ENCODE measurements around the gene GRIK2. TPM values are rescaled to one million over a fixed set of nuclear protein-coding genes. Genes with fewer than 3 reads are reported as not detected.

Gene GRIK2
- total RNA-seq, 2 donors from 2014 or later: 1.00 to 4.5 TPM

- H3K4me1 ChIP-seq (ENCODE audit: control insufficient read depth, insufficient read depth, low read length): no peaks in the 10 kb centered on the region
- Mint-ChIP-seq H3K9me3 (peaks cover 6% of the 10 kb centered on the region), H3K27ac (no peak overlapping the region), H3K36me3 (ENCODE audit: low read depth) (peaks cover 2% of the 10 kb centered on the region), H3K4me1 (peaks cover 4% of the 10 kb centered on the region), H3K27me3 (ENCODE audit: insufficient read depth) (no peaks in the 10 kb centered on the region), H3K4me3 (no peak overlapping the region)
- no peak for DNase-seq
- WGBS, 2 experiments (ENCODE audit: insufficient coverage in 1 of 2, insufficient read length in 1 of 2): 64 to 87% methylated on average over 2 of the region's 2 CpGs
- no peaks in the 10 kb centered on the region for H3K27me3 ChIP-seq (ENCODE audit: control insufficient read depth, insufficient read depth, low read length, poor library complexity, severe bottlenecking)
- no peak overlapping the region for H3K27ac ChIP-seq (ENCODE audit: low read depth, low read length)
- TF ChIP-seq CTCF (conservative IDR thresholded peaks at IDR 0.05): no peak
- H3K9ac ChIP-seq (ENCODE audit: extremely low read depth, low read length, poor library complexity, severe bottlenecking): no peak overlapping the region
- H3K4me3 ChIP-seq (ENCODE audit: low read length): no peak overlapping the region
- H3K9me3 ChIP-seq (ENCODE audit: control insufficient read depth, low read length): peaks cover 7% of the 10 kb centered on the region
- no peaks in the 10 kb centered on the region for H3K36me3 ChIP-seq (ENCODE audit: control insufficient read depth, insufficient read depth, low read length)
Observed at GRCh38 chr6:101668496-101669030, 275.1 kb downstream of the GRIK2 start.

GRCh38 chr6:101676187-101676586 lies 282.7 kb downstream of the GRIK2 start:
- Histone ChIP-seq H3K9me3 (ENCODE audit: control insufficient read depth, low read length) (no peaks in the 10 kb centered on the region), H3K9ac (ENCODE audit: extremely low read depth, low read length, poor library complexity, severe bottlenecking) (no peak overlapping the region), H3K4me3 (ENCODE audit: low read length) (no peak overlapping the region), H3K4me1 (ENCODE audit: control insufficient read depth, insufficient read depth, low read length) (no peaks in the 10 kb centered on the region), H3K27me3 (ENCODE audit: control insufficient read depth, insufficient read depth, low read length, poor library complexity, severe bottlenecking) (no peaks in the 10 kb centered on the region), H3K36me3 (ENCODE audit: control insufficient read depth, insufficient read depth, low read length) (no peaks in the 10 kb centered on the region), H3K27ac (ENCODE audit: low read depth, low read length) (no peak overlapping the region)
- no peak overlapping the region for H3K27ac Mint-ChIP-seq
- no CpG with 5 or more reads among the region's 2 CpGs for WGBS, 2 experiments (ENCODE audit: insufficient coverage in 1 of 2, insufficient read length in 1 of 2)
- no peak for DNase-seq
- no peaks in the 10 kb centered on the region for H3K9me3 Mint-ChIP-seq
- H3K36me3 Mint-ChIP-seq (ENCODE audit: low read depth): no peaks in the 10 kb centered on the region
- no peak overlapping the region for H3K4me3 Mint-ChIP-seq
- no peak for TF ChIP-seq CTCF (conservative IDR thresholded peaks at IDR 0.05)
- H3K4me1 Mint-ChIP-seq: no peaks in the 10 kb centered on the region
- no peaks in the 10 kb centered on the region for H3K27me3 Mint-ChIP-seq (ENCODE audit: insufficient read depth)

GRCh38 chr6:101682937-101683336 lies 289.4 kb downstream of the GRIK2 start:
- H3K27me3 ChIP-seq (ENCODE audit: control insufficient read depth, insufficient read depth, low read length, poor library complexity, severe bottlenecking): no peaks in the 10 kb centered on the region
- H3K4me3 ChIP-seq (ENCODE audit: low read length): no peak overlapping the region
- no peak overlapping the region for H3K27ac ChIP-seq (ENCODE audit: low read depth, low read length)
- no peak overlapping the region for H3K9ac ChIP-seq (ENCODE audit: extremely low read depth, low read length, poor library complexity, severe bottlenecking)
- Mint-ChIP-seq H3K36me3 (ENCODE audit: low read depth) (no peaks in the 10 kb centered on the region), H3K9me3 (no peaks in the 10 kb centered on the region), H3K27me3 (ENCODE audit: insufficient read depth) (no peaks in the 10 kb centered on the region), H3K27ac (no peak overlapping the region), H3K4me3 (no peak overlapping the region), H3K4me1 (no peaks in the 10 kb centered on the region)
- no peaks in the 10 kb centered on the region for H3K9me3 ChIP-seq (ENCODE audit: control insufficient read depth, low read length)
- no peaks in the 10 kb centered on the region for H3K36me3 ChIP-seq (ENCODE audit: control insufficient read depth, insufficient read depth, low read length)
- H3K4me1 ChIP-seq (ENCODE audit: control insufficient read depth, insufficient read depth, low read length): no peaks in the 10 kb centered on the region
- WGBS, 2 experiments (ENCODE audit: insufficient coverage in 1 of 2, insufficient read length in 1 of 2): 90 to 98% methylated on average over 2 to 5 of the region's 5 CpGs
- no peak for DNase-seq
- TF ChIP-seq CTCF (conservative IDR thresholded peaks at IDR 0.05): no peak

All from endodermal cell (in vitro differentiated cells).